HG02981 (cell line): ENCODE data around the gene SNHG17.
"Not testable (repeated sequence)": the region's sequence is repeated elsewhere in the genome, so short reads cannot be mapped to it uniquely, and the experiment has no call there.

Experiments
- ATAC-seq: cut with Tn5 transposase; IDR thresholded peaks from one replicate; pipeline ENCODE4 v1.9.1; 2021; ENCODE audit warnings: mild to moderate bottlenecking, moderate library complexity; ENCODE audit not compliant: unreplicated experiment

The SNHG17 gene

GRCh38 chr20:38447931-38448675 is 13.0 kb upstream of the SNHG17 start:
- no peak for ATAC-seq

GRCh38 chr20:38447251-38447661 is 12.1 kb upstream of the SNHG17 start:
- no peak for ATAC-seq

- ATAC-seq: peak; percentile 82
Measured at GRCh38 chr20:38446441-38447209, 11.5 kb upstream of the SNHG17 start.

- ATAC-seq: no peak
Measured at GRCh38 chr20:38445901-38446425, 10.8 kb upstream of the SNHG17 start.

- ATAC-seq: no peak
Measured at GRCh38 chr20:38445381-38445796, 10.3 kb upstream of the SNHG17 start.

- ATAC-seq: no peak
Measured at GRCh38 chr20:38441916-38442315, 6.8 kb upstream of the SNHG17 start.

- not testable (repeated sequence) for ATAC-seq
Measured at GRCh38 chr20:38441110-38441509, 6.0 kb upstream of the SNHG17 start.

- ATAC-seq: no peak
Measured at GRCh38 chr20:38437796-38438195, 2.7 kb upstream of the SNHG17 start.

GRCh38 chr20:38435555-38435939 is 419 bp upstream of the SNHG17 start:
- no peak for ATAC-seq

GRCh38 chr20:38434301-38434741 is 807 bp downstream of the SNHG17 start:
- ATAC-seq: no peak

- ATAC-seq: no peak
Measured at GRCh38 chr20:38433304-38433972, 1.7 kb downstream of the SNHG17 start.

- ATAC-seq: not testable (repeated sequence)
Measured at GRCh38 chr20:38432870-38433269, 2.3 kb downstream of the SNHG17 start.

- no peak for ATAC-seq
Measured at GRCh38 chr20:38432292-38432691, 2.8 kb downstream of the SNHG17 start.

- ATAC-seq: no peak
Measured at GRCh38 chr20:38430679-38431325, 4.3 kb downstream of the SNHG17 start.

GRCh38 chr20:38429301-38429700 is 5.8 kb downstream of the SNHG17 start:
- no peak for ATAC-seq

GRCh38 chr20:38428800-38429199 is 6.3 kb downstream of the SNHG17 start:
- ATAC-seq: no peak

GRCh38 chr20:38427655-38428023 is 7.5 kb downstream of the SNHG17 start:
- no peak for ATAC-seq

- no peak for ATAC-seq
Measured at GRCh38 chr20:38426006-38426897, 8.9 kb downstream of the SNHG17 start.

GRCh38 chr20:38424401-38424800 is 10.7 kb downstream of the SNHG17 start:
- no peak for ATAC-seq

- no peak for ATAC-seq
Measured at GRCh38 chr20:38423541-38423940, 11.6 kb downstream of the SNHG17 start.
